ENCODE results near the gene ZFAND6. TPM values are rescaled to one million over a fixed set of nuclear protein-coding genes. Genes with fewer than 3 reads are reported as not detected.
A peak's percentile ranks its signal among the peaks of the same experiment; 100 is the strongest.

ZFAND6 gene
- total RNA-seq, 1 donor, result 109 TPM

DNA sequence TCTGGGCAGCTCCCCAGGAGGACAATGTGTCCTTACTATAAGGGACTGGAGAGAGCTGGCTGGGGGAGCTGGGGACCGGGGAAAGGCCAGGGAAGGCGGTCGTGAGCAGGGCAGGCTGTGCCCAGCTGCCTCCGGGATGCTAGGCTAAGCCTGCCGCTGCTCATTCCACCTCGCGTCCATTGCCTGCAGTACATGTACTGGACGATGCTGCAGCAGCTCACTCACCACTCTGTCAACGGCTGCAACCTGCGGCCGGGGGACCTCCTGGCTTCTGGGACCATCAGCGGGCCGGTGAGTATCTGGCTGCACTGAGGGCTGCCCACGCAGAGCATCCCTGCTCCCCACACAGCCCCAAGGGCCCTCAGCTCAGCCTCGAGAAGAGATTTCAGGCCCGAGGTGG lies 120.5 kb downstream of the ZFAND6 start:
- no peaks in the 10 kb centered on the region for H3K27me3 ChIP-seq (ENCODE audit: insufficient read depth, low read length)

DNA sequence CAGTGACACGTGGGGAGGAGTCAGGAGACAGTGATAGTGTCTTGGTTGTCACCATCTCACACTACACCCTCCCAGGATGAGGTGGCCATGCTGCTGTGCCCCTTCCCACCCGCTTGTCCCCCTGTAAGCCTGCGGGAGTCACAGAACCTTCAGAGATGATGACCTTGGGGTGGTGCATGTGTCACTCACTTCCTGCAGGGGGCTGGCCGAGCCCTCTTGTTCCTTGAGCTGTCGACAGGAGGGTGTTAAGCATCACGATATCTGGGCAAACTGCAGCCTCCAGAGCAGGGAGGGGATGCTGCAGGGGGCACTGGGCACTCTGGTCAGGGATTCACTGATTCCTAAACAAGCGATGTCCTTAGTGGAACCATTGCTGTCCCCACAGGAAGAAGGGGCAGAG lies 121.0 kb downstream of the ZFAND6 start:
- H3K4me1 ChIP-seq (ENCODE audit: insufficient read depth, low read length), result peaks cover 15% of the 10 kb centered on the region
- no peak overlapping the region for H3K4me2 ChIP-seq (ENCODE audit: insufficient read depth, low read length)
- no peaks in the 10 kb centered on the region for H3K9me3 ChIP-seq (ENCODE audit: low read depth, low read length)
- no peak for DNase-seq (ENCODE audit: insufficient read length, low spot score, missing footprints)
- H3K4me3 ChIP-seq (ENCODE audit: insufficient read depth, low read length), result no peak overlapping the region
- H4K20me1 ChIP-seq (ENCODE audit: insufficient read depth, low read length), result no peaks in the 10 kb centered on the region
- TF ChIP-seq, protein P1, sequence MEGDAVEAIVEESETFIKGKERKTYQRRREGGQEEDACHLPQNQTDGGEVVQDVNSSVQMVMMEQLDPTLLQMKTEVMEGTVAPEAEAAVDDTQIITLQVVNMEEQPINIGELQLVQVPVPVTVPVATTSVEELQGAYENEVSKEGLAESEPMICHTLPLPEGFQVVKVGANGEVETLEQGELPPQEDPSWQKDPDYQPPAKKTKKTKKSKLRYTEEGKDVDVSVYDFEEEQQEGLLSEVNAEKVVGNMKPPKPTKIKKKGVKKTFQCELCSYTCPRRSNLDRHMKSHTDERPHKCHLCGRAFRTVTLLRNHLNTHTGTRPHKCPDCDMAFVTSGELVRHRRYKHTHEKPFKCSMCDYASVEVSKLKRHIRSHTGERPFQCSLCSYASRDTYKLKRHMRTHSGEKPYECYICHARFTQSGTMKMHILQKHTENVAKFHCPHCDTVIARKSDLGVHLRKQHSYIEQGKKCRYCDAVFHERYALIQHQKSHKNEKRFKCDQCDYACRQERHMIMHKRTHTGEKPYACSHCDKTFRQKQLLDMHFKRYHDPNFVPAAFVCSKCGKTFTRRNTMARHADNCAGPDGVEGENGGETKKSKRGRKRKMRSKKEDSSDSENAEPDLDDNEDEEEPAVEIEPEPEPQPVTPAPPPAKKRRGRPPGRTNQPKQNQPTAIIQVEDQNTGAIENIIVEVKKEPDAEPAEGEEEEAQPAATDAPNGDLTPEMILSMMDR (IDR thresholded peaks at IDR 0.05; ENCODE audit: extremely low read depth, low read depth, low read length), result no peak
- no peaks in the 10 kb centered on the region for H3K27me3 ChIP-seq (ENCODE audit: insufficient read depth, low read length)
- H2AFZ ChIP-seq (ENCODE audit: low read length), result no peak overlapping the region
- H3K27ac ChIP-seq (ENCODE audit: low read depth, low read length), result no peak overlapping the region
- H3K79me2 ChIP-seq (ENCODE audit: insufficient read depth, low read length), result no peaks in the 10 kb centered on the region
- peaks cover 53% of the 10 kb centered on the region for H3K36me3 ChIP-seq (ENCODE audit: insufficient read depth, low read length)

More for the DNA sequence above, 120.5 kb downstream of the ZFAND6 start:
- H3K4me2 ChIP-seq (ENCODE audit: insufficient read depth, low read length), result no peak overlapping the region
- no peak overlapping the region for H2AFZ ChIP-seq (ENCODE audit: low read length)
- TF ChIP-seq, protein P1 (IDR thresholded peaks at IDR 0.05; ENCODE audit: extremely low read depth, low read depth, low read length), result no peak
- no peak overlapping the region for H3K4me3 ChIP-seq (ENCODE audit: insufficient read depth, low read length)
- no peaks in the 10 kb centered on the region for H3K79me2 ChIP-seq (ENCODE audit: insufficient read depth, low read length)
- H4K20me1 ChIP-seq (ENCODE audit: insufficient read depth, low read length), result no peaks in the 10 kb centered on the region
- peaks cover 48% of the 10 kb centered on the region for H3K36me3 ChIP-seq (ENCODE audit: insufficient read depth, low read length)
- no peak for DNase-seq (ENCODE audit: insufficient read length, low spot score, missing footprints)
- H3K4me1 ChIP-seq (ENCODE audit: insufficient read depth, low read length), result peaks cover 15% of the 10 kb centered on the region
- no peak overlapping the region for H3K27ac ChIP-seq (ENCODE audit: low read depth, low read length)
- H3K9me3 ChIP-seq (ENCODE audit: low read depth, low read length), result no peaks in the 10 kb centered on the region

DNA sequence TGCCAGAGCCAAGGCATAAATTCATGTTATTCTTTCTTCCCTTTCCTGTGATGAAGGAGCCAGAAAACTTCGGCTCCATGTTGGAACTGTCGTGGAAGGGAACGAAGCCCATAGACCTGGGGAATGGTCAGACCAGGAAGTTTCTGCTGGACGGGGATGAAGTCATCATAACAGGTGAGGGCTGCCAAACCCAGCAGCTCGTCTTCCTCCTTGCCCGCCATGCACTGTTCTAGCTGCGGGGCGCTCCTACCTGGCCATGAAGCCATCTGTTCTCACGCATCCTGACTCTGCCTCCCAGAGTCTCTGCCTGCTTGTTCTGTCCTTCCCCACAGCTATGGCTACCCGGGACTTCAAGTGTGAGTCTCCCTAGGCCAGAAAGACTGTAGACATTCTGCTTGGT lies 121.5 kb downstream of the ZFAND6 start:
- no peak overlapping the region for H3K27ac ChIP-seq (ENCODE audit: low read depth, low read length)
- no peaks in the 10 kb centered on the region for H3K27me3 ChIP-seq (ENCODE audit: insufficient read depth, low read length)
- H3K4me1 ChIP-seq (ENCODE audit: insufficient read depth, low read length), result peaks cover 15% of the 10 kb centered on the region
- no peak overlapping the region for H3K4me3 ChIP-seq (ENCODE audit: insufficient read depth, low read length)
- peaks cover 51% of the 10 kb centered on the region for H3K36me3 ChIP-seq (ENCODE audit: insufficient read depth, low read length)
- DNase-seq (ENCODE audit: insufficient read length, low spot score, missing footprints), result no peak
- no peaks in the 10 kb centered on the region for H4K20me1 ChIP-seq (ENCODE audit: insufficient read depth, low read length)
- no peaks in the 10 kb centered on the region for H3K9me3 ChIP-seq (ENCODE audit: low read depth, low read length)
- H3K4me2 ChIP-seq (ENCODE audit: insufficient read depth, low read length), result no peak overlapping the region
- no peaks in the 10 kb centered on the region for H3K79me2 ChIP-seq (ENCODE audit: insufficient read depth, low read length)
- no peak overlapping the region for H2AFZ ChIP-seq (ENCODE audit: low read length)
- TF ChIP-seq, protein P1 (IDR thresholded peaks at IDR 0.05; ENCODE audit: extremely low read depth, low read depth, low read length), result no peak

DNA sequence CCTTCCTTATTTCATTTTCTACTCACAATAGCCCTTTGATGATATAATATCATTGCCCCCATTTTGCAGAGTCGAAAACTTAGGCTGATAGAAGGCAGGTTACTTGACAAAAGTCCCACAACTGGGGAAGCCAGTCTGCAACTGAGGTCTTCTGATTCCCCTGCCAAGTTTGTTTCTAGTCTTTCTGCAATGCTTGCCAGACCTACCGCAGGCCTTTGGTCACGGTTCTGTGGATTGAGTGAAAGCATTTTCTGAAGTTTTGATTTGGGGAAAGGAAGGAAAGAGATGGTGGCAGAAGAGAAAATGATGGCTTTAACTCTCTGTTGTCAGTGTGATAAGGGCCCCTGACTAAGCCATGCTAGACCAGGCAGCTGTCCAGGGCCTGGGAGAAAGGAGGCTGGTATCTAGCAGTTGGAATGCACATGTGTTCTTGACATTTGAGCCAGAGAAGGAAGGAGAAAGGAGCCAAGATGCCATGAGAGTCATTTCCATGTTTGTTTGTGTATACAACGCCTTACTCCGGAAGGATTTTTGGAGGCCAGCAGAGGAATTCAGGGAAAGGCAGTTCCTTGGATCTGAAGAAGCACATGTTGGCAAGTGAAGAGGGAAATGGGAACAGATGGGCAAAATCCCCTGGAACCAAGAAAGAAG lies 123.3 kb downstream of the ZFAND6 start:
- Histone ChIP-seq H2AFZ (ENCODE audit: low read length) (no peak overlapping the region), H4K20me1 (ENCODE audit: insufficient read depth, low read length) (no peaks in the 10 kb centered on the region), H3K9me3 (ENCODE audit: low read depth, low read length) (no peaks in the 10 kb centered on the region), H3K4me1 (ENCODE audit: insufficient read depth, low read length) (peaks cover 15% of the 10 kb centered on the region), H3K36me3 (ENCODE audit: insufficient read depth, low read length) (peaks cover 47% of the 10 kb centered on the region), H3K27ac (ENCODE audit: low read depth, low read length) (no peak overlapping the region), H3K4me3 (ENCODE audit: insufficient read depth, low read length) (no peak overlapping the region), H3K4me2 (ENCODE audit: insufficient read depth, low read length) (no peak overlapping the region), H3K79me2 (ENCODE audit: insufficient read depth, low read length) (no peaks in the 10 kb centered on the region), H3K27me3 (ENCODE audit: insufficient read depth, low read length) (no peaks in the 10 kb centered on the region)
- DNase-seq (ENCODE audit: insufficient read length, low spot score, missing footprints), result peak; percentile 86
- TF ChIP-seq, protein P1 (IDR thresholded peaks at IDR 0.05; ENCODE audit: extremely low read depth, low read depth, low read length), result no peak
